ENCODE results near the gene MUTYH.
"Not testable (repeated sequence)": the region's sequence is repeated elsewhere in the genome, so short reads cannot be mapped to it uniquely, and the experiment has no call there.

The MUTYH gene
- total RNA-seq, result 0 to 1.1 (median 0.59) reads per million in 18 experiments

DNA sequence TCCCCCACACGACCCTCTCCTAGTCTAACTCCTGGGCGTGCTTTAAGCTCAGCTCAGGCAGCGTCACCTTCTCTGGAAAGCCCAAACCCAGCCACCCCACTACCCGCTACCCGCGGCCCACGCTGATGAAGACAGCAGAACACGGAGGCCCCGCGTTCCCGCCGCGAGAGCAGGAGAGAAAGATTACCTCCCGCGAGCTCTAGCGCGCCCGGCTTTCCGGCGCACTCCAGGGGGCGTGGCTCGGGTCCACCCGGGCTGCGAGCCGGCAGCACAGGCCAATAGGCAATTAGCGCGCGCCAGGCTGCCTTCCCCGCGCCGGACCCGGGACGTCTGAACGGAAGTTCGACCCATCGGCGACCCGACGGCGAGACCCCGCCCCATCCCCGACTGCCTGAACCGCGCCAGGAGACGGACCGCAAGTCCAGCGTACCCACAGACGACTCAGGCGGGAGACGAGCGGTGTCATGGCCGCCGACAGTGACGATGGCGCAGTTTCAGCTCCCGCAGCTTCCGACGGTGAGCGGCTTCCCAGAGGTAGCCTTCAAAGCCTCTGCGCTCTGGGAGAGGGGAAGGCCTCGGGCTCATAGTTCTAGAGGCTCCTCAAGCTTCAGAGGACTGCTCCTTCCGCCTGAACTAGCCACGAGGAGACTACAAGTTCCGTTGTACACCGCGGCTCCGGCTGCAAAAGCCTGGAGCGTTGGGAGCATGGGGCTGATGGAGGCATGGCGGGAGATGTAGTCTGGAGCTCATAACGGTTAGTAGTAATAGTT is at the start of gene MUTYH, which contains the start of gene TOE1:
TSS of gene MUTYH (minus strand) at position 652 of the 770 bp plus-strand sequence. CDS start 5,935 bp downstream, outside the sequence.
TSS of gene TOE1 (plus strand) at position 382 of the 770 bp plus-strand sequence. CDS start at position 465, 83 bp downstream.
- DNase-seq, result peak; percentile 89 to 91

DNA sequence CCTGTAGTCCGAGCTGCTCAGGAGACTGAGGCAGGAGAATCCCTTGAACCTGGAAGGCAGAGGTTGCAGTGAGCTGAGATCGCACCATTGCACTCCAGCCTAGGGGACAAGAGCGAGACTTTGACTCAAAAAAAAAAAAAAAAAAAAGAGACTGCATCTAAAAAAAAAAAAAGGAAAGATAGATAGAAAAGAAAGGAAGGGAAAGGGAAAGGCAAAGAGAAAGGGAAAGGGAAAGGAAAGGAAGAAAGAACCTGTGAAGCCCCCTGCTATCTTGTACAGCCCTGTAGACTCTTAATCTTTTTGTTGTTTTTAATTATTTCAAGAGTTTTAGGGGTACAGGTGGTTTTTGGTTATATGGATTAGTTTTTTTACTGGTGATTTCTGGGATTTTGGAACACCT is 46.0 kb upstream of the MUTYH start:
- DNase-seq, result no peak

DNA sequence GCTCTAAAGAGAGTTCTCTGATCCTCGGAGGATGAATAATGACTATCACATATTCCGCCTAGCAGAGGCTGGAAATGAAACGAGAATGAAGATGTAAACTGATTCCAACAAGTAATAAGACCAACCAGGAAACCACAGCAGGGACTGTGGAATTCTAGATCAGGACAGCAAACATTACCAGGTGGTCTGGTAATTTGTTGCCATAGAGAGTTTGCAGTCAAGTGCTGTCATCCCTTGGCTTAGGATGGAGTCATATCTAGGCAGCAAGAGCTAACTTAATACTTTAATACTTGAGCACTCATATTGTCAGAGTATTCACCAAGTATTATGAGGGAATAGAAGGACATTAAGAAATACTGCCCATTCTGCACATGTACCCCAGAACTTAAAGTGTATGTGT is 45.1 kb upstream of the MUTYH start:
- DNase-seq, result no peak

DNA sequence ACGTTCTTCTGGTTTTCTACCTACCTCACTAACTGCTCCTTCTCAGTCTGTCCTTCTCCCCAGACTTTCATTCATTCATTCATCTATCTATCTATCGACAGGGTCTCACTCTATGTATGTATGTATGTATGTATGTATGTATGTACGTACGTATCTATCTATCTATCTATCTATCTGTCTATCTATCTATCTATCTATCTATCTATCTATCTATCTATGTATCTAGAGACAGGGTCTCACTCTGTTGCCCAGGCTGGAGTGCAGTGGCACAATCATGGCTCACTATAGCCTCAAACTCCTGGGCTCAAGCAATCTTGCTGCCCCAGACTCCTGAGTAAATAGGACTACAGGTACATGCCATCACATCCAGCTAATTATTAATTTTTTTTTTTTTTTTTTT is 44.0 kb upstream of the MUTYH start:
- DNase-seq, result not testable (repeated sequence)

DNA sequence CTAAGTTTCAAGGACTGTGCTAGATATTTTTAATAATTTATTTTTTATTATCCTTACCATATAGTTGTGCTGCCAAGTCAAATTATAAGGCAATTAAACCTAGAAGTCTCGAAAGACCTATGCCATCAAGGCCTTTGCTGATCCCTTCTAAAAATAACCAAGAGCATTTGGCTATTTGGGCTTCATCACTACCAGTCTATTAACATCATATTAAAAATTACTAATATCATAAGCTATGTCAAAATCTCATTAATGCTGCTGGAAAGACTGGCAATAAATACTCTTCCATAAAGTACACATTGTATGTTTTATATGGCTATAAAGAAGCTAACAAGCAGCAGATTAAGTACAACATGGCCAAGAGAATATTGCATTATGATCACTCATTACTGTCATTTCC is 43.0 kb upstream of the MUTYH start:
- DNase-seq, result no peak

DNA sequence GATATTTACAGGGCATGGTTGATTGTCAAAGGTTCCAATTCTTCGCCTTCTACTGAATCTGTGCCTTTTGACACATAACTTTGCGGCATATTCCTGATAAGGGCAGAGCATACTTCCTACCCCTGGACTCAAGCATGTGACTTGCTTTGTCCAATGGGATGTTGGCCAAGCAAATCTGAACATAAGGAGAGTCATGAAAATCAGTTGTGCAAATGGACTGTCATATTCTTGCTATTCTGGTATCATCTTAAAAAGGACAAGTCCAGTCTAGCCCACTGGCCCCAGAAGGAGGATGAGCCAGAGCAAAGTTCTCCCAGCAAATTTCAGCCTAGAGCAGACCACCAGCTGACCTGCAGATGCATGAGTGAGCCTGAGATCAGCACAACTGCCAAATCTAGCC is 41.0 kb upstream of the MUTYH start:
- DNase-seq, result no peak

DNA sequence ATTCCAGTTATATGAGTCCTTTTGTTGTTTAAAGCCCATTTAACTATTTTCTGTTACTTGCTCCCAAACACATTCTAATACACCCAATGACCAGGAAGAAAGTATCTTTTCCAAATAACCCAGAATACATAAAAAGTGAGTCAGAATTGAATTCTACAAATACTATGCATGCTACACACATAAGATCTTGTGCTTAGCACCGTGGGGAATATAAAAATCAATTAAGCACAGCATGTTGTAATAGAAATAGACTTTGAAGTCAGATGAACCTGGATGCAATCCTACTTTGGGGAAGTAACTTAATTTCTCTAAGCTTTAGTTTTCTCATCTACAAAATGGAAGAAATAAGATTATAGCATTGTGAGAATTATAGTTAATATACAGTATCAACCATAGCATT is 40.5 kb upstream of the MUTYH start:
- DNase-seq, result no peak

DNA sequence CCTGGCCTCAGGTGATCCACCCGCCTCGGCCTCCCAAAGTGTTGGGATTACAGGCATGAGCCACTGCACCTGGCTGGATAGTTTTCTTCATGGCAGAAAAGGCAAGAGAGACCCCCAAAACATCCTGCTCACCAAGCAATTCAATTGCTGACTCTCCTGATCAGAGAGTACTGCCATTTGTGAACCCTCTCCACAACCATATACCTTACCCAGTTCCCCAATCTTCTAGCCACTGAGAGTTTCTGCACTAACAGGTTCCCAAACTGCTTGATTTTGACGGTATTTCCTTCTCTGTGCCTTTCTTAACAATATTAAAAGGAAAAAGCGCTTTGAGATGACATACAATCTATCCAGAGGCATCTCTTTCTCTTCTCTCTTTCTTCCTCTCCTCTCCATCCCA is 39.9 kb upstream of the MUTYH start:
- no peak for DNase-seq

DNA sequence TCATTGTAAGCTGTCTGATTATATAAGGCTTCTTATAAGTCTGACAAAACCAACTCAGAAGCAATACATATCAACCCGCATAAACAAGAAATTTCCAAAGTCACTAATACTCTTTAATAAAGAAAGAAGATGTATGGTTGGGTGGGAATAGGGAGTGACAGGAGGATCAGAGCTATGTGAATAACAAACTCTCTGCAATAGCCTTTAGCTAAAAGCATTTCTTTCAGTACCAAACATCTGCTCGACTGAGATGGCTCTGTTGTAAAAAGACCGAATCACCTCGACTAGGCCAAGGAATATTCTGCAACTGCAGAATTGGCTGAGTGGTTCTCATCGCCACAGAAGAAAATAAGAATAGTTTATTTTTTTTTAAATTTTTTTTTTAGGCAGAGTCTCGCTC is 39.3 kb upstream of the MUTYH start:
- no peak for DNase-seq

DNA sequence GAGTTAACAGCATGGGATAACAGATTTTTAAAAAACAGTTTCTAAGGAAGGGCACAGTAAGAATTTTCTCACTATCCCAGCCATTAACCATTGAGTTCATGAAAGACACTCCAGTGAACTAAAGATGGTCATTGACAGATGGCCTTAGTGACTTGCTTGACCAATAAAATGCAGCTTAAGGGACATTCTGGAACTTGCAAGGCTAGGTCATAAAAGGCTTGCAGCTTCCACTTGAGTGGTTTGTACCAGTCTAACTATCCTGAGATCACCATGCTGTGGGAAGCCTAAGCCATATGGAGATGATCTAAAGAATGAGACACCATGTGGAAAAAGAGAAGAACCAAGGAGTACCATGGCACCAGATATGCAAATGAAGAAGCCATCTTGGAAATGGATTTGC is 37.9 kb upstream of the MUTYH start:
- DNase-seq, result no peak

DNA sequence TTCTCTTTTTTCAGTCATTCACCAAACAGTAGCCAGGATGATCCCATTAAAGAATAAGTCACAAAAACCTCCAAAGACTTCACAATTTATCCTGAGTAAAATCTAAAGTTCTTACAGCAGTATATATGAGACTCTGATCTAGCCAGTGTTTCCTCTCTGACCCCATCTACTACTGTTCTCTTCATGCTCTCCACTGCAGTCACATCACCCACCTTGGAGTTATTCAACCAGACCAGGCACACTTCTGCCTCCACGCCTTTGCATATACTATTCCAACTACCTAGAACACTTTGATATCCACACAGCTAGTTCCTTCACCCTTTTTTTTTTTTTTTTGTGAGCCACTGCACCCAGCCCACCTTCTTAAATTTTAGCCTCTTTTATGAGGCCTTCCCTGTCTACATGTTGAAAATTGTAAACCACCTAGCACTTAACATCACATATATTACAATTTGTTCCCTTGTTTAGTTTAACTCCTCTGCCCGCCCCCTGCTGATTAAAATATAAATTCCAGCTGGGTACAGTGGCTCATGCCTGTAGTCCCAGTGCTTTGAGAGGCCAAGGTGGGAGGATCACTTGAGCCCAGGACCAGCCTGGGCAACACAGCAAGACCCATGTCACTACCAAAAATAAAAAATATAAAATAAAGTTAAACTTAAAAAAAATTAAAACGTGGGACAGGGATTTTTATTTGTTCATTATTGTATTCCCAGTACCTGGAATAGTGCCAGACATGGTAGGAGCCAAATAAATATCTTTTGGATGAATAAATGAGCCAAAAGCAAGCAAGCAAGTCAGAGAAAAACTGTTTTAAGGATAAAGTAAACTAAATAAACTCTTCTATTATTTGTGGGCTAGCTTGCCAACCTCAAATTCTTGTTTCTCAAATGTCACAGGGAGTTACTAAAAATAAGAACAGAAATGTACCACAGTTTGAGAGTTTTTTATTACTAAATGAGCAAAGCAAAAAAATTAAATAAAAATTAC is 35.2 kb upstream of the MUTYH start:
- no peak for DNase-seq

DNA sequence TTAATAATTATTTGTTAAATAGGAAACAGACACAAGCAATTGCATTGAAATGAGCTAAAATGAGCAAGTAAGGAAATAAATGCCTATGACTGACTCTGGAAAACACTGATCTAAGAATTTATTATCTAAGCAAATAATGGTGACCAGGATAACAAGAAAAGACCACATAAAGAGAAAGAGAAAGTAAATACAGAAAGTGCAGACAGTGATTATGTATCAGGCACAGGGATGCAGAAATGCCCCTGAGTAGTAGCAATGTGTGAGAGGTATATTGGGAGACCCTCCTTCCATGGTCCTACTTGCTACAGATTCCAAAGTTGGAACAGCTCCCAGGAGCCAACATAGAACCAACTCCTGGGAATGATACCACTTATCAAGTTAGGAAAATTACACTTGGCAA is 33.3 kb upstream of the MUTYH start:
- no peak for DNase-seq

DNA sequence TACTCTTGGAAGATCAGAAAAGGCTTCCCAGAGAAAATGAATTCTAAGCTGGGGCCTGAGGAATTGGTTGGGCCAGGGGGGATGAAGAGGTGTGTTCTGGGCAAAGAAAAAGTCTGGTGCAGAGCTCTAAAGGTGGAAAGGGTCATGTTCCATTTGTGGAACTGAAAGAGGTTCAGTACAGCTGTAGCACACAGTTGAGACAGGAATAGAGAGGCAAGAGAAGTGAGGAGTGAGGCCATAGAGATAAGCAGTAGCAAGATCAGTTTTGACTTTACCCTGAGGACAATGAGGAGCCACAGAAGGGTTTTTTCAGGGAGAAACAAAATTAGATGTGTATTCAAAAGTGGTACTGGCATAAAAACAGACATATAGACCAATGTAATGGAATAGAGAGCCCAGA is 30.3 kb upstream of the MUTYH start:
- no peak for DNase-seq

DNA sequence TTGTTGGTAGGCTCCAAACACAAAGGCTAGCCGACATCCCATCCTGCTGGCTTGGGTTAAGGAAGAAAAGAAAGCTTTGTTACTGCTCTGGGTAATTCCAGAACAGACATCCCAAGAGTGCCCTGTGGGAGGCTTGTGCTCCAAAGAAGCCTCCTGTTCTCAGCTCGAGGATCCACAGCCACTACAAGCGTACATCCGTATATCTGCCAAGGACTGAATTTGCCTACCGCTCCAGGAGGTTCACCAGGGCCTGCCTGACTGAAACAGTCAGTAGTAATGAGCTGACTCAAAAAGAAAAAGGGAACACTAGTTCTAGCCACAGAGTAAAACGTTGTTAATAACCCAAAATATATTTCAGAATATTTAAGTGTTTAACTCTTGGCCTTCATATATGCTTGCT is 24.8 kb upstream of the MUTYH start:
- DNase-seq, result no peak

DNA sequence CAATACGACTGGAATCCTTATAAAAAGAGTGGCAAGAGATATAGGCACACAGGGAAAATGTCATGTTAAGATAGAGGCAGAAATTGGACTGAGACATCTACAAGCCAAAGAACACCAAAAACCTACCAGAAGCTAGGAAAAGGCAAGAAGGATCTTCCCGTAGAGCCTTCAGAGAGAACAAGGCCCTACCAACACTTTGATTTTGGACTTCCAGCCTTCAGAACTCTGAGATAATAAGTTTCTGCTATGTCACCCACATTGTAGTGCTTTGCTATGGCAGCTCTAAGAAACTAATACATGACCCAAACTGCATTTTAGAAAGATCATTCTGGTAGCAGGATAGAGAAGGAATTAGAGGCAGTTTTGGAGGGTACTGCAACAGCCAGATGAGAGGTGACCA is 24.1 kb upstream of the MUTYH start:
- DNase-seq, result no peak

DNA sequence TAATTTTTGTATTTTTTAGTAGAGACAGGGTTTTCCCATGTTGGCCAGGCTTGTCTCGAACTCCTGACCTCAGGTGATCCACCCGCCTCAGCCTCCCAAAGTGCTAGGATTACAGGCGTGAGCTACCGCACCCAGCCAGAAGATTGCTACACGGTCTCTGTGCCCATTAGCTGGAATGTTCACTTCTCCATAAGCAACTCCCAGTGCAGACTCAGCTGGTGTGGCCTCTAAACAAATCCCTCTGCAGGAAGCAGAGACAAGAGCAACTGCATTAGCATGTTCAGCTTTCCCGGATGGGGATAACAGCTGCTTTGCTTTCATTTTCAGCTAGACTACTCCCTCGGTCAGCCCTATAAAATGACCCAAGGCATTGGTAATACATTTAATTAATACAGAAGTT is 20.7 kb upstream of the MUTYH start:
- DNase-seq, result peak in 1 of 2 donors; percentile 50

DNA sequence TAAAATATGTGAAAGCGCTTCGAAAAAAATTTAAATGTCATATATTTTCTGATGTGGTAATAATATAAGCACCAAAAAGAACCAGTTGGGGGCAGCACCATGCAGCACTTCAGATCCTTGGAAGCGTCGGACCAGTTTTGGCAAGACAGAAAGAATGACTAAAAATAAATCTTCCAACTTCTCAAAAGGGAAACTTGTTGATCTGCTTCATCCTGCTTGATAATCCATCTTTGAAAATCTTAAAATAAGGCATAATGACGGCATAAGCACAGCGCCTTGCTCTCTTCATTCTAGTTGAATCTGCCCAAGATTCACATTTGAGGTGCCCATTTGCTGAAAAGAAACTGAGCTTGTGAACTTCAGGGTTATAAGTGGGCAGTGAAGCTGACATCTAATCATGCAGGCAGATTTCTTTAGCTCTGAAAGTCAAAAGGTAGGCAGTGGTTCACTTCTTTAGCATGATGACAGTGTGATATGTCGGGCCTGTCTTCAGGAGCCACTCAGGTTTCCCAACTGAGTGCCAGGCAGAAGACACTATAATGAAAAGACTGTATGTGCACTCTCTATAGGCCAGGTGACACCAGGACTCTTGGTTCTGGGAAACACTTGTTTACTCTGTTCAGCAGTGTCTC is 19.8 kb upstream of the MUTYH start:
- DNase-seq, result peak; percentile 68 to 73

DNA sequence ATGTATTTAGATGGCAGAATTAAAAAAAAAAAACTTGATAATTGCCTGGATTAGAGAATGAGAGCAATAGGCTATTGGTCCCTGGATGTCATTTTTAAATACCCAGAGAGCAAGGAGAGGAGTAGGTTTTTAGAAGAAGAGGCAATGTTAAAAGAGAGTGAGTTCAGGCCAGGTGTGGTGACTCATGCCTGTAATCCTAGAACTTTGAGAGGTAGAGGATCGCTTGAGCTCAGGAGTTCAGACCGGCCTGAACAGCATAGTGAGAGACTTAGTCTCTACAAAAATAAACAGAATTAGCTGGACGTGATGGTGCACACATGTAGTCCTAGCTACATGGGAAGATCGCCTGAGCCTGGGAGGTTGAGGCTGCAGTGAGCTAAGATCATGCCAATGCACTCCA is 15.9 kb upstream of the MUTYH start:
- no peak for DNase-seq

DNA sequence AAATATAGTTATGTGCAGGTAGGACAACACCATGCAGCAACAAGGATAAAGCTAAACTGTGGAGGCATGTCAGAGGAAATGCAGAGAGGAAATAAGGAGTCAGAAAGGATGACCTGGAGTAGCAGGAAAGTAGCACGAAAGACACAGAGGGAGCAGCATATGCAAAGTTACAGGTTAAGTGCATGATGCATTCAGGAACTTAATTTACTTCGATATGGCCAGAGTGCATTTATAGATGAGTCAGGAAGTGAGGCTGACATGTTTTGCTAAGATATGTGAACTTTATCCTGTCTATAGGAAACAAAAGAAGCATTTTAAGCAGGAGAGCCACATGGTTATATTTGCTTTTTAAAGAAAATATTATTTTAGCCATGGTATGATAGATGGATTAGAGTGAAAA is 15.4 kb upstream of the MUTYH start:
- DNase-seq, result no peak

DNA sequence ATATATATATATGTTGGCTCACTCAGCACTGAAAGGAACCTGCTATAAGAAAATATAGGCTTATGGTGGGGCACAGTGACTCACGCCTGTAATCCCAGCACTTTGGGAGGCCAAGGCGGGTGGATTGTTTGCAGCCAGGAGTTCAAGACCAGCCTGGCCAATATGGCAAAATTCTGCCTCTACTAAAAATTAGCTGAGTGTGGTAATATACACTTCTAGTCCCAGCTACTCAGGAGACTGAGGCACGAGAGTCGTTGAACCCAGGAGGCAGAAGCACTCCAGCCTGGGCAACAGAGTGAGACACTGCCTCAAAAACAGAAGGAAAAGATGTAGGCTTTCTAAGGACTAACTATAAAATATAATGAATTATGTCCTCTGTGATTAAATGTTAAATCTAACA is 14.6 kb upstream of the MUTYH start:
- DNase-seq, result no peak

DNA sequence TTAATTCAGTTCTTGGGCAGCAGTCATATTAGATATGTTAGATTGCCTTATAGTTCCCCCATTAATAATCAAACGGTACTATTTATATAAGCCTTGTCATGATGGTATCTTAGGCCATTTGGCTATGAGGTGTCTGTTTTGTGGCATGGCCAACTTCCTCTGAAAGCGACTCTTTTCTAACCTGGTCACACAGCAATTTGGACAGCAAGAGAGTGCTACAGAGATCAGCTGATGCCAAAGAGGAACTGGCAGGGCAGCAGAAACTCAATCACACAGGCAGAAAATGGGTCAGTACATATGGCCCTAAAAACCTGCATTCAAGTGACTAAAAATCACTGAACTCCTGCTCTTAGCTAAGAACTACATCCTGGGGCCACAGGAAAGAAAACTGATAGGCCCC is 13.4 kb upstream of the MUTYH start:
- DNase-seq, result peak; percentile 47 to 62

DNA sequence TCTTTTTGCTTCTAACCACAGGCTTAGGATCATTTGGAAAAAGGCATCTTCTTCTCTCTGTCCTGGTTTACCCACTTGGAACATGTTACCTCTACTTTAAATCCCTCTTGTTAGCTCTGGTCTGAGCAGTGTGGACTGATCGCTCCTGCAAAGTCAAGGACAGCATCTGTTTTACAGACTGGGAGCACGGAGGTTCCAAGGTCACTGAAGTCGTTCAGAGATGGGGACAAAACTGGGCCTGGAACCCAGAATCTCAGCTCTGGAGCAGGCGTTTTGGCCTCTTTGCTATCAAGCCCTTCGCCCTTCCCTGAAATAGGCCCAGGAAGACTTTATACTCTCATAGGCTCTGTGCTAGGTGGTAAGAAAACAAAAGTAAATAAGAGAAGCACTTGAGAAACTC is 11.3 kb upstream of the MUTYH start:
- DNase-seq, result no peak
